A549 (cell line): Measurements from ENCODE around the gene BDNF. TPM values are rescaled to one million over a fixed set of nuclear protein-coding genes. Genes with fewer than 3 reads are reported as not detected.
"Not testable (repeated sequence)": the region's sequence is repeated elsewhere in the genome, so short reads cannot be mapped to it uniquely, and the experiment has no call there.

Experiments
- ATAC-seq, 2 experiments: fragments of 200-7000 bp in 1 of 2; fragments of >200 bp in 1 of 2; cut with Nextera tagmentation in 1 of 2; cut with Tn5 transposase in 1 of 2; 3 replicates each; pipeline versions ENCODE4 v1.8.0 to v1.9.1; 2018 to 2020; ENCODE audit warnings: mild to moderate bottlenecking in 1 of 2, moderate library complexity in 1 of 2
- CTCF ChIA-PET: fragments of 300-600 bp; sonication (Branson Sonifier 250); formaldehyde crosslinking; extraction: SDS; loops from one replicate; lab custom pipeline; 2021; ENCODE audit warnings: antibody characterized with exemption, inconsistent platforms; lab: Yijun Ruan, JAX
- POLR2A ChIA-PET: fragments of 350-600 bp; formaldehyde crosslinking; extraction: SDS; loops from one replicate; lab custom pipeline; 2021; ENCODE audit warnings: antibody characterized with exemption, inconsistent platforms; lab: Yijun Ruan, JAX
- DNase-seq, 2 experiments: peaks; one replicate each; pipeline versions ENCODE4 v3.0.0 to v3.0.0-alpha.2; 2011 to 2016; ENCODE audit warnings: low read depth in 1 of 2, low spot score in 1 of 2
- FAIRE-seq: peaks from 2 replicates; lab custom pipeline; 2011; peaks lifted over from hg19 to GRCh38; lab: Jason Lieb, UNC
- H3K27ac ChIP-seq, 2 experiments: fragments of >200 bp; sonication (Bioruptor Twin); formaldehyde crosslinking; 3 replicates each; pipeline ENCODE4 v1.5.1; 2016 to 2017
- H3K4me1 ChIP-seq: fragments of >200 bp; sonication (Bioruptor Twin); formaldehyde crosslinking; 3 replicates; pipeline ENCODE4 v1.6.1; 2016
- H3K4me2 ChIP-seq: fragments of >200 bp; sonication (Bioruptor Twin); formaldehyde crosslinking; 3 replicates; pipeline ENCODE4 v1.6.1; 2016
- H3K4me3 ChIP-seq: fragments of >200 bp; sonication (Bioruptor Twin); formaldehyde crosslinking; 3 replicates; pipeline ENCODE4 v1.5.1; 2016
- H3K9me3 ChIP-seq: fragments of >200 bp; sonication (Bioruptor Twin); formaldehyde crosslinking; 3 replicates; pipeline ENCODE4 v1.6.1; 2016
- CEBPB ChIP-seq, 2 experiments: fragments of >200 bp in 1 of 2; sonication (Bioruptor Twin) in 1 of 2; formaldehyde crosslinking in 1 of 2; IDR thresholded peaks; 2 replicates each; pipeline ENCODE4 v1.6.1; 2012 to 2016
- CHD2 ChIP-seq: fragments of 150-350 bp; IDR thresholded peaks from 2 replicates; pipeline ENCODE4 v1.6.1; 2014; ENCODE audit warnings: low read length; ENCODE audit not compliant: partially characterized antibody
- FOXS1 ChIP-seq: fragments of 250-450 bp; sonication (Bioruptor Pico); IDR thresholded peaks from 2 replicates; pipeline ENCODE4 v1.5.0; 2020; ENCODE audit warnings: mild to moderate bottlenecking, moderate library complexity
- HMGXB4 ChIP-seq: fragments of 250-450 bp; sonication (Bioruptor Pico); IDR thresholded peaks from 2 replicates; pipeline ENCODE4 v1.5.0; 2021; ENCODE audit warnings: mild to moderate bottlenecking, moderate library complexity, borderline replicate concordance
- HOXA7 ChIP-seq: fragments of 250-450 bp; sonication (Bioruptor Pico); IDR thresholded peaks from 2 replicates; pipeline ENCODE4 v1.5.0; 2020; ENCODE audit warnings: mild to moderate bottlenecking, moderate library complexity
- HOXB13 ChIP-seq: fragments of 250-450 bp; sonication (Bioruptor Pico); IDR thresholded peaks from 2 replicates; pipeline ENCODE4 v1.5.0; 2020; ENCODE audit warnings: low read depth, mild to moderate bottlenecking, moderate library complexity
- MAFK ChIP-seq: fragments of 450-650 bp; IDR thresholded peaks from 2 replicates; pipeline ENCODE4 v1.6.1; 2014; ENCODE audit not compliant: partially characterized antibody
- MAX ChIP-seq: IDR thresholded peaks from 2 replicates; pipeline ENCODE4 v1.6.1; 2012
- MAZ ChIP-seq: fragments of 150-350 bp; IDR thresholded peaks from 2 replicates; pipeline ENCODE4 v1.6.1; 2014; ENCODE audit warnings: antibody characterized with exemption, low read depth, low read length, borderline replicate concordance
- NPAS2 ChIP-seq: fragments of 250-450 bp; sonication (Bioruptor Pico); IDR thresholded peaks from 2 replicates; pipeline ENCODE4 v1.8.0; 2022; ENCODE audit warnings: mild to moderate bottlenecking, moderate library complexity, borderline replicate concordance
- PBX3 ChIP-seq: IDR thresholded peaks from 2 replicates; pipeline ENCODE4 v1.6.1; 2012
- RCOR1 ChIP-seq: fragments of 150-350 bp; IDR thresholded peaks from 2 replicates; pipeline ENCODE4 v1.6.1; 2014; ENCODE audit warnings: antibody characterized with exemption, low read length, low read depth
- REST ChIP-seq: fragments of 200-600 bp; sonication (generic); IDR thresholded peaks from 2 replicates; pipeline ENCODE4 v1.6.1; 2016; ENCODE audit warnings: antibody characterized with exemption, mild to moderate bottlenecking, moderate library complexity
- RFX5 ChIP-seq: fragments of 450-650 bp; IDR thresholded peaks from 2 replicates; pipeline ENCODE4 v1.7.1; 2014; ENCODE audit warnings: antibody characterized with exemption, mild to moderate bottlenecking, moderate library complexity
- RNF2 ChIP-seq: fragments of 200-600 bp; sonication (generic); IDR thresholded peaks from 2 replicates; pipeline ENCODE4 v1.6.1; 2016; ENCODE audit warnings: low read depth, mild to moderate bottlenecking, antibody characterized with exemption, moderate library complexity, borderline replicate concordance
- TP53 ChIP-seq: fragments of 250-450 bp; sonication (Bioruptor Pico); IDR thresholded peaks from 2 replicates; pipeline ENCODE4 v1.5.0; 2021; ENCODE audit warnings: mild to moderate bottlenecking, moderate library complexity
- USF2 ChIP-seq: fragments of 450-650 bp; IDR thresholded peaks from 2 replicates; pipeline ENCODE4 v1.6.1; 2014; ENCODE audit warnings: antibody characterized with exemption
- ZC3H11A ChIP-seq: fragments of 450-650 bp; IDR thresholded peaks from 2 replicates; pipeline ENCODE4 v1.6.1; 2014; ENCODE audit warnings: antibody characterized with exemption, mild to moderate bottlenecking
- ZSCAN20 ChIP-seq: fragments of 250-450 bp; sonication (Bioruptor Pico); IDR thresholded peaks from 2 replicates; pipeline ENCODE4 v1.8.0; 2022; ENCODE audit warnings: mild to moderate bottlenecking, moderate library complexity
- WGBS: methylation state at CpG from one replicate; pipeline ENCODE4 v1.1.6; 2017; ENCODE audit errors: missing lambda C conversion rate; 5-methylcytosine and 5-hydroxymethylcytosine counted together
- polyA plus RNA-seq, 4 experiments: library from polyadenylated mRNA; depleted of rRNA in 3 of 4; stranded (reverse); fragments of >200 nt; fragmentation: RNase III in 1 of 4; extraction: RNeasy Plus Mini Kit Qiagen cat#74134 plus additional on column Dnase treatment in 1 of 4; gene quantifications; 2 replicates in 3 of 4; 3 replicates in 1 of 4; pipeline ENCODE4 v1.2.3, GENCODE V29; 2011 to 2017

The BDNF gene
- polyA plus RNA-seq, 2 of the 4 experiments (the other 2 are of a cell fraction): 16.4 to 33.7 TPM

GRCh38 chr11:27635567-27636037 lies 64.7 kb downstream of the BDNF start:
- POLR2A ChIA-PET: no interaction called here
- FAIRE-seq: no peak
- 18% methylated on average over 1 of the region's 1 CpG for WGBS

GRCh38 chr11:27634776-27635175 lies 65.5 kb downstream of the BDNF start:
- H3K4me3 ChIP-seq, ATAC-seq, FAIRE-seq, DNase-seq, CTCF ChIA-PET, H3K27ac ChIP-seq, H3K9me3 ChIP-seq, H3K4me2 ChIP-seq, H3K4me1 ChIP-seq, POLR2A ChIA-PET: not testable (repeated sequence)
- 61% methylated on average over 2 of the region's 2 CpGs for WGBS

More at GRCh38 chr11:27635567-27636037, 64.7 kb downstream of the BDNF start:
- CTCF ChIA-PET: no interaction called here
- no peak overlapping the region for H3K4me2 ChIP-seq
- H3K27ac ChIP-seq: no peak overlapping the region
- DNase-seq (no peak), ATAC-seq (no peak)
- H3K4me1 ChIP-seq: no peaks in the 10 kb centered on the region
- peaks cover 5% of the 10 kb centered on the region for H3K9me3 ChIP-seq
- H3K4me3 ChIP-seq: no peak overlapping the region
- no peak for TF ChIP-seq RNF2
- TF ChIP-seq ZC3H11A: no peak
- no peak for TF ChIP-seq RFX5
- TF ChIP-seq USF2: no peak
- no peak for TF ChIP-seq CHD2
- no peak for TF ChIP-seq ZSCAN20 (CRISPR knock-in tag)
- no peak for TF ChIP-seq NPAS2 (CRISPR knock-in tag)
- TF ChIP-seq HOXB13 (CRISPR knock-in tag): no peak
- TF ChIP-seq HMGXB4 (CRISPR knock-in tag): no peak

GRCh38 chr11:27634282-27634681 lies 66.0 kb downstream of the BDNF start:
- DNase-seq, H3K4me1 ChIP-seq, FAIRE-seq, ATAC-seq, H3K9me3 ChIP-seq, POLR2A ChIA-PET, H3K27ac ChIP-seq, CTCF ChIA-PET, H3K4me2 ChIP-seq, H3K4me3 ChIP-seq: not testable (repeated sequence)
- WGBS: 65% methylated on average over 10 of the region's 10 CpGs

- DNase-seq: not testable (repeated sequence)
These were observed 71.2 kb downstream of the BDNF start for GRCh38 chr11:27629023-27629422.

GRCh38 chr11:27627979-27628378 lies 72.3 kb downstream of the BDNF start:
- ChIA-PET POLR2A (no interaction called here), CTCF (no interaction called here)
- 16% methylated on average over 1 of the region's 1 CpG for WGBS
- DNase-seq: no peak
- Histone ChIP-seq H3K9me3 (no peaks in the 10 kb centered on the region), H3K4me2 (no peak overlapping the region), H3K27ac (no peak overlapping the region), H3K4me1 (no peaks in the 10 kb centered on the region), H3K4me3 (no peak overlapping the region)
- ATAC-seq: no peak
- no peak for FAIRE-seq
- no peak for TF ChIP-seq REST
- no peak for TF ChIP-seq ZC3H11A
- no peak for TF ChIP-seq MAZ
- no peak for TF ChIP-seq HOXB13 (CRISPR knock-in tag)
- TF ChIP-seq FOXS1: no peak
- TF ChIP-seq CEBPB (IDR thresholded peaks at IDR 0.05): no peak
- TF ChIP-seq PBX3: no peak
- no peak for TF ChIP-seq MAX
- TF ChIP-seq ZSCAN20 (CRISPR knock-in tag): no peak
- TF ChIP-seq TP53 (CRISPR knock-in tag): no peak
- no peak for TF ChIP-seq RCOR1
- TF ChIP-seq HOXA7: no peak
- no peak for TF ChIP-seq MAFK

More at GRCh38 chr11:27629023-27629422, 71.2 kb downstream of the BDNF start:
- FAIRE-seq, H3K4me1 ChIP-seq, CTCF ChIA-PET, H3K9me3 ChIP-seq, H3K27ac ChIP-seq, H3K4me3 ChIP-seq, POLR2A ChIA-PET, ATAC-seq, H3K4me2 ChIP-seq: not testable (repeated sequence)
- WGBS: 72% methylated on average over 5 of the region's 5 CpGs
